Pancreas (tissue), 10 donors: ENCODE measurements around the gene TMC1. TPM values are rescaled to one million over a fixed set of nuclear protein-coding genes. Genes with fewer than 3 reads are reported as not detected.

ENCODE experiments used
- ATAC-seq, 4 donors: fragments of 200-7000 bp; cut with Tn5 transposase; one replicate each; pipeline versions ENCODE4 v1.8.0 to v1.9.1; 2020; ENCODE audit warnings: mild to moderate bottlenecking in 4 of 4, moderate library complexity in 4 of 4
- DNase-seq, 6 donors: peaks; one replicate each; pipeline ENCODE4 v3.0.0-alpha.2; 2020
- FAIRE-seq: peaks from 2 replicates; lab custom pipeline; 2012; peaks lifted over from hg19 to GRCh38; lab: Jason Lieb, UNC
- H3K27ac ChIP-seq, 4 donors: fragments of 200-600 bp; sonication (generic); 1 replicate in 3 of 4; 2 replicates in 1 of 4; pipeline versions ENCODE4 v1.5.0 to v1.8.0; 2020
- H3K27me3 ChIP-seq, 4 donors: fragments of 200-600 bp; one replicate each; pipeline ENCODE4 v1.8.0; 2021
- H3K36me3 ChIP-seq, 3 donors: fragments of 200-600 bp; sonication (generic) in 1 of 3; one replicate each; pipeline versions ENCODE4 v1.5.0 to v1.8.0; 2020 to 2021
- H3K4me1 ChIP-seq, 3 donors: fragments of 200-600 bp; one replicate each; pipeline ENCODE4 v1.8.0; 2021
- H3K4me3 ChIP-seq, 4 donors: fragments of 200-600 bp; sonication (generic) in 2 of 4; one replicate each; pipeline versions ENCODE4 v1.5.0 to v1.8.0; 2020 to 2021
- H3K9me3 ChIP-seq, 4 donors: fragments of 200-600 bp; one replicate each; pipeline ENCODE4 v1.8.0; 2021
- CTCF ChIP-seq, 4 donors: fragments of 200-600 bp; sonication (generic) in 3 of 4; IDR thresholded peaks; one replicate each; pipeline versions ENCODE4 v1.5.0 to v1.8.0; 2021; ENCODE audit warnings: antibody characterized with exemption in 4 of 4
- WGBS, 2 donors: extraction: QIAGEN DNeasy Blood & Tissue Kit; methylation state at CpG; one replicate each; pipeline ENCODE4 v1.1.7; 2013; 5-methylcytosine and 5-hydroxymethylcytosine counted together
- intact Hi-C, 3 donors: fragments of 100-400 bp; cut with DNase I; formaldehyde crosslinking; loops; one replicate each; pipeline versions ENCODE4 v1.11.1 to v1.14.2; 2022
- polyA plus RNA-seq, 2 donors: library from polyadenylated mRNA; stranded (reverse); fragments of 200-250 nt; gene quantifications; one replicate each; pipeline ENCODE4 v1.2.3, GENCODE V29; 2013
- total RNA-seq, 6 donors: library from RNA; stranded (reverse); fragmentation: NEBNext Ultra II Directional in 4 of 6; extraction: Animal tissue kit (Norgen Biotek cat#: 25700) in 4 of 6; gene quantifications; one replicate each; pipeline versions ENCODE4 v1.2.1 to v1.2.4, GENCODE V29; 2021 to 2023
- donor health status: healthy with polysubstance abuse.
- donor health status: DM: no; HTN: no; CAD: no; lungs with moderate emphysema.
- donor health status: DM: no; HTN: no; CAD: no.
- donor health status: control.
- donor health status: control.
- donor health status: Bipolar disorder and iron deficiency.
- donor health status: DM: yes; HTN: yes; CAD: no.
- donor health status: DM: no; HTN: no; CAD: no.
- donor health status: DM: no; HTN: no; CAD: no.
- donor health status: DM: yes; HTN: yes; CAD: no.

Gene TMC1
- total and polyA plus RNA-seq, 8 donors, result not detected

GRCh38 chr9:72884508-72884907 lies 363.1 kb downstream of the TMC1 start:
- intact Hi-C loops, result no loop called here
- FAIRE-seq (no peak), ATAC-seq (no peak), DNase-seq (no peak)
- no peaks in the 10 kb centered on the region for H3K36me3 ChIP-seq
- no peaks in the 10 kb centered on the region for H3K9me3 ChIP-seq
- H3K4me3 ChIP-seq, result no peak overlapping the region
- no peak overlapping the region for H3K27ac ChIP-seq
- 66 to 79% methylated on average over 1 of the region's 1 CpG for WGBS, 2 donors
- H3K27me3 ChIP-seq, result no peaks in the 10 kb centered on the region
- H3K4me1 ChIP-seq, result no peaks in the 10 kb centered on the region
- no peak for TF ChIP-seq CTCF (IDR thresholded peaks at IDR 0.05)

Other genes with a start within 250 kb of the TMC1 start
- 10 to 100 TPM; 47.8 to 98.6 (median 70.8) TPM for gene ZFAND5, start 156.4 kb upstream of the TMC1 start, total RNA-seq
- 10 to 100 TPM; 55.6 to 84.7 TPM for gene ZFAND5, start 156.4 kb upstream of the TMC1 start, polyA plus RNA-seq